GM19397 (cell line): ENCODE measurements around the gene A3GALT2.

ENCODE experiments used
- ATAC-seq: cut with Tn5 transposase; IDR thresholded peaks from one replicate; pipeline ENCODE4 v1.9.1; 2021; ENCODE audit warnings: mild to moderate bottlenecking, moderate library complexity; ENCODE audit not compliant: unreplicated experiment

The A3GALT2 gene

DNA sequence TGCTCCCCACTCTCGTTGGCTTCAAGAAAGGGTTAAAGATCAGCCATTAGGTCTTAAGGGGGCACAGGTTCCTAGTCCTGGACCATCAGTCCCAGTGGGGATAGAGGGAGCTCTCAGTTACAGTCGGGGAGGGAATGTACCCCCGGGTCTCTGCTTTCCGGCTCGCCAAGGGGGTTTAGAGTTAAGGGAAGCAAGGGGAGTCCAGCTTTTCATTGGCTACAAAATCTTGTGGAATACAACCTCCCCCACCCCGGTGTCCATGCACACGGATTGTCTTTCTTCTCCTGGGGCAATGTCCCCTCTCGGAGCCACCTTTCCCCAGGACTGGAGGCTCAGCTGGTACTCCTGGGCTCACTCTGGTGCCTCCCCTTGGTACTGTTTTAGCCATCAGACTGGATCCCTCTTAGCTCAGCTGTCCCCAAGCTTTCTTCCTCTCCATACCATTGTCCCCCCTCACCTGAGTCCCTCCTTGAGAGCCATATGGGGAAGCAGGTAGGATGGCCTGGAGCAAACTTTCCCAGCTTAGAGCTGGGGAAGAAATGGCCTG, at the start of gene A3GALT2:
Gene A3GALT2 (minus strand): TSS at position 480 of the 547 bp plus-strand sequence. CDS start 0 bp downstream, at position 480.
- no peak for ATAC-seq

GRCh38 chr1:33370301-33370700, 49.4 kb upstream of the A3GALT2 start:
- ATAC-seq: no peak

DNA sequence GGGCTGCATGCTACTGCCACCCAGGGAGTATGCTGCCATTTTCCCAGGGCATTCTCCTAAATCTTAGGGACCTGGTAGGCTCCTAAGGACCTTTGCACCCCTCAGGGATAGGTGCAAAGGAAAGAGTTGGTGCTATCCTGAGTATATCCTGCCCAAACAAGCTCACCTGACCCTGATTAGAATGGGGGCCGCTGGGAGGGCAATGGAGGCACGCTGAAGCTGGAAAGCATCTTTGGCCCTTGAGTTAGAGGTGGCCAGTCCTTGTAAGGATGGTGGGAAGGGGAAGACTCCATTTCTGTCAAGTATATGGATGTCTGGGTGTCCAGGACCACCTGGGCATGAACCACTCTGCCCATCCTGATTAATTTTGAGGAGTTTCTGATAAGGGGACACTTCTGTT, 48.9 kb upstream of the A3GALT2 start:
- ATAC-seq: no peak

- ATAC-seq: no peak
These were observed 48.2 kb upstream of the A3GALT2 start for GRCh38 chr1:33369081-33369480.

GRCh38 chr1:33368431-33368830, 47.5 kb upstream of the A3GALT2 start:
- no peak for ATAC-seq

DNA sequence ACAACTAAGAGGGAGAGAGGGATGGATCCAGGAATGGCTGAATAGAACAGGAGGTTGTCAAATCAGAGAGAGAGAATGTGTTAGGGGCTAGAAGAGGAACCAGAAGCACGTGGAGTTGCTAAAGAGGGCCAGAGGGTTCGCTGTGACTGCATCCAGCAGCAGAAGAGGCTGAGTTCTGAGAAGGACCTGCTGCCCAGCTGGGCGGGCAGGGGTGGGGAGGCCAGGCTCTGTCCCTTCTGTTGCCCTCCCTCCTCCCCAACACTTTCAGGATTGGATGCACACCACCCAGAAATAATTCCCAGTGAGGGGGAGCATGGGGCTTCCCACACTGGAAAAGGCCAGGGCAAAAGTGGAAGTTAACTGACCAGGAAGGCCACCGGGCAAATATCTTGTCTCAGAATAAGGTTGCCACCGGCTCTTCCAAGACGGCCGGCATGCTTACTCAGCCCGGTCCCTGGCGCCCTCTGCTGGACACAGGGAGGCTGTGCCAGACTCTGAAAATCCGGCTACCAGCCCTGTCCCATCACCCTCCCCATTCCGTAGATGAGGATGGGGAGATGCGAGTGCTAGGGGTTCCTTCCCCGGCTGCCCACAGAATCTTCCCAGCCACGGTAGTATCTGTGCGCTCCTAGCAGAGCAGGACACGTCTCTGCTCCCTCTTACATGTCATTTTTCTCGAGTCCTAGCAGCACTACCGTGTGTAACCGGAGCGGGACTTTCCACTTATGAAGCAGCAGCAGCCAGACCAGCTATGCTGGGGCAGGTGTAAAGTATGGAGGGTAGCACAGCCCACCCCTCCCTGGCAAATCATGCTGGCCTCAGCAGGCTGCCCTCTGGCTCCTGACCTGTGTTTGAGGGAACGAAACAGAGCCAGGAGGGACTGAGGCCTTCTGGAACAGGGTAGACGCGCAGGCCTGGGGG, 46.8 kb upstream of the A3GALT2 start:
- no peak for ATAC-seq

DNA sequence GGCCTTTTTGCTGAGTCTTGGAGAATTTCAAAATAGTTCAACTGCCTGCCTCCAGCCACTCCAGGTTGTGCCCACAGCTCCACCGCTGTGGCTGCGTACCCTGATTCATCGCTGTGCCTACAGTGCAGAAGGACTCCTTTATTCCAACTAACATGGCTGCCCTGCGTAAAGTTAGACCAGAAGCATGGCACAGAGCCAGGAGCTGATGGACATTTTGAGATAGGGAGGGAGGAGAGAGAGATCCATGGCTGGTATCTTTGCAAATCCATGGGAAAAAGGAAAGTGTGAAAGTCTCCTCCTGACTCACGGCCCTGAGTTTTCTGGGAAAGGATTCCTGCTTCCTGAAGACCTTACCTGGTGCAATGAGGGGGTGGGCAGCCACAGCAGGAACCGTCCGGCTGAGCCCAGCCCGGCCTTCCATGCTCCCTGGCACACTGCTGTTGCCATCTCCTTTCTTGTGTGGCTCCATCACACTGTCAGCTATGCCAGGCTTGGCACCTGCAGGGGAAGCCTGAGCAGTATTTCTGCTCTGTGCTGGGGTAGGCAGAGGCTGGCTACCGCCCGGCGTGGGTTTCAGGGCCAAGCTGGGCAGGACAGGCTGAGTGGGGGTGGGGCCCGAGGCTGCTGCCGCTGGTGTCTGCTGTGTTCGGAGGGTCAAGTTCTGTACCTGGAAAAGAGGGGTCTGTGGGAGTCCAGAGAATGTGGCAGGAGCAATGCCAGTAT, 46.0 kb upstream of the A3GALT2 start:
- ATAC-seq: no peak

- no peak for ATAC-seq
These were observed 44.7 kb upstream of the A3GALT2 start for GRCh38 chr1:33365560-33365997.

GRCh38 chr1:33364565-33364918, 43.6 kb upstream of the A3GALT2 start:
- no peak for ATAC-seq

GRCh38 chr1:33363470-33363861, 42.6 kb upstream of the A3GALT2 start:
- no peak for ATAC-seq

GRCh38 chr1:33363021-33363420, 42.1 kb upstream of the A3GALT2 start:
- ATAC-seq: no peak

GRCh38 chr1:33361532-33362235, 40.8 kb upstream of the A3GALT2 start:
- no peak for ATAC-seq

GRCh38 chr1:33360367-33360766, 39.5 kb upstream of the A3GALT2 start:
- no peak for ATAC-seq

- no peak for ATAC-seq
These were observed 39.0 kb upstream of the A3GALT2 start for GRCh38 chr1:33359931-33360330.

DNA sequence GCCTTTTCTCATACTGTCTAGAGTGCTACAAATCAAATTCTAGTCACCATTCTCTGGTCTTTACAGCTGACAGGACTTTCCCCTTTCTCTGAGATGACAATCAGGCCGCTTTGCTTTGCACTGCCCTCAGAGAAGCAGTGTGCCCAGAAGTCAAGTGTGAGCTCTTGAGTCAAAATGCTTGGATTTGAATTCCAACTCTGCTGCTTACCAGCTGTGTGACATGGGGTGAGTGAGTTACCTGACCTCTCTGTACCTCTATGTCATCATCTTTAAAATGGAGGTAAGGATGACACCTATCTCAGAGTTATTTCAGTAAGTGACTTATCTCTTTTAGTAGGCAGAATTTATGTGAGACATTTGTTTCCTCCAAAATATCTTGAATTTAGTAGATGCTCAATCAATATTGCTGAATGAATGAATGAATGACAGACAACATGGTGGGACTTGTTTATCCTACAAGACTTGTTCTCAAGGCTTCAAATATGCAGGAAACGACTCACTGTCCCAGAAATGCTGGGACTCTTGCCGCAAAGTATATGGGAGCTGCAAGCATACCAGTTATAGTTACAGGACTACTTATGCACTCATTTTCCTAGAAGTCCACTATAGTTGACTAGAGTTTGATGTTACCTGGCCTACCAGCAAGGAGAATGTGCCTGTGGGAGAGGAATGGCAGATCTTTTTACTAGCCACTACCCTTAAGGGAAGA, 38.1 kb upstream of the A3GALT2 start:
- no peak for ATAC-seq

DNA sequence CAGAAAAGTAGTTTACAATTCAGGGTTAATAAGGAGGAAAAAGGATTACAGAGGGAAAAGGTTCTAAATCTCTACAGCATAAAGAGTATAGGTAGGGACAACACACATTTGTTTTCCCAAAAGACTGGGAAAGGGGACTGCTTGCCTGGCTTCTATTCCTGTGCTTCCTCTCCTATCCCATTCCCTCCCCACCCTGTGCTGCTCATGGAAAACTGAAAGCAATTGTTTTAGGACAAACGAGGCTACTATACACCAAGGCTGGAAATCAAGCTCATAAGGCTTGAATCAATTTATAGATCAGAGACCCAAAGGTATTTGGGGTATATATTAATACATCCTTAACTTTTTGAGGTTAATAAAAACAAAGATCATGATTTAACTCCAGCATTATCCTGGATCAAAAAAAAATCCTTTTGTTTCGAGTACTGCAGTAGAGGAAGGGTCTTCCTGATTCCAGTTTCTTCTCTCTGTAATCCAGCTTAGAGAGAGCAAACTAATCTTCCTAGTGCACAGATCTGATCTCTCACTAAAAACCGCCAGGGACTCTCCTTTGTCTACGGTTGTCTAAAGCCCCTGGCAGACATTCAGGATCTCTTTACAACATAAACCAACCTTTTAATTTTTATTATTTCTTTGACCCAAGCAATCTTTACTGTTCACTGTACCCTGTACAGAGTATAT, 37.4 kb upstream of the A3GALT2 start:
- ATAC-seq: no peak

GRCh38 chr1:33357099-33357498, 36.2 kb upstream of the A3GALT2 start:
- ATAC-seq: no peak

DNA sequence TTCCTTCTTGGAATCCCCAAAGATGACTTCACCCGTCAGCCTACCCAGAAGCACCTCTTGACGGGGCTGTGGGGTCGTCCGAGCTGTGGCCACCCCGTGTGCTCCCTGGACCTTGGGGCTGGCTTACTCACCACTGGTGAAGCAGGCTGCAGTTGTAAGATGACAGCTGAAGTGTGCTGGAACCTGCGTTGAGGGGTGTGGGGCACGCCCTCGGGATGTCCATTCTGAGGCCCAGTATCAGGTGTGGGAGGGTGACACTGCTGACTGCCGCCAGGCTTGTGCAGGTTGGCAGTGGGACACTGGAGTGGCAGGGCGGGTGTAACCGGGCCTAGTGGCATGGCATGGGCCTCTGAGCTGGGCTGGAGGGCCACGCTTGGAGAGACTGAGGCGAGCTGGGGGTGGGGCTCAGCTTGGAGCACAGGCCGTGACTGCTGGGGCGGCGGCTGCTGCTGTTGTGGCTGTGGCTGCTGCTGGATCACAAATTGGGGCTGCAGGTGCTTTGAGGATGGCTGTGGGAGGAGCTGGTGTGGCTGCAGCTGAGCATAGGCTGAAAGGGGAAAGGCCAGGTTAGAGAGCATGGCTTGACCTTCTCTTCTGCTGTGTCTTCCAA, 33.9 kb upstream of the A3GALT2 start:
- no peak for ATAC-seq

DNA sequence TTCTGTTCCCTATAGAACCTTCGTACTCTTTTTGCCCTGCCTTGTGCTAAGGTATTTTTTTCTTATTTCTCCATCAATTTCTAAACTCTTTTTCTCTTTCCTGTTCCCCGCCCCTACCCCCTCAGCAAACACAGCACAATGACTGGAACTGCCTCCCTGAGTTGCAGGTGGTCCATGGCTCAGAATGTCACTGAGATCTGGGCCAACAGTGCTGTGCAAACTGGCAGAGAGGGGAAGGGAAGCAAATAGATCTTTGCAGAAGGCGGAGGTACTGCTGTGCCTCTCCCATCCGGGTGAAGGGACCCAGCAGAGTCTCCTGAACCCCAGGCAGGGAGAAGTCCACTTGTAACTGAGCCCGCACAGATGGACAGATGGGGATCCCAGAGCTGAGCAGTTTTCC, 32.6 kb upstream of the A3GALT2 start:
- ATAC-seq: no peak

DNA sequence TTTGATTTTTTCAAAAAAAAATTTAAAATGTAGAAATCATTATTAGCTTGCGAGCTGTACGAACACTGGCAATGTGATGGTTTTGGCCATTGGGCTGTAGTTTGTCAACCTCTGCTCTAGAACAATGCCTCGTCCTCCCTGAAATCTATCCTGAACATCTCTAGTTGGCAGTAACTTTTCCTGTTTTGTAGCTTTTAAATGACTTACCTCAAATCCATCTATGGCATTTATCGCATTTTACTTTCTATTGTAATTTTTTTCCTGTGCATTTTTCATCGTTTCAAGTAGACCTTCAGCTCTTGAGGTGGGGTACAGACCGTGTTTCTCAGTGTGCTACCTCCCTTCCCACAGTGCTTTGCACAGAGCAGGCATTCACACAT, 30.4 kb upstream of the A3GALT2 start:
- no peak for ATAC-seq
